WTC11 (cell line): ENCODE measurements around the gene GNPTG. TPM values are rescaled to one million over a fixed set of nuclear protein-coding genes. Genes with fewer than 3 reads are reported as not detected.
A peak's percentile ranks its signal among the peaks of the same experiment; 100 is the strongest.

Experiments used
- CBFB ChIP-seq: sonication (generic); formaldehyde crosslinking; IDR thresholded peaks from 2 replicates; pipeline ENCODE4 v1.8.1; 2022; ENCODE audit warnings: mild to moderate bottlenecking, low read depth, missing genetic modification reagents
- CTCF ChIP-seq: fragments of 200-600 bp; IDR thresholded peaks from 2 replicates; pipeline ENCODE4 v1.8.0; 2022; ENCODE audit warnings: antibody characterized with exemption
- E2F1 ChIP-seq: sonication (generic); formaldehyde crosslinking; IDR thresholded peaks from 2 replicates; pipeline ENCODE4 v1.8.0; 2022; ENCODE audit warnings: mild to moderate bottlenecking, missing genetic modification reagents
- ETV6 ChIP-seq: sonication (generic); formaldehyde crosslinking; IDR thresholded peaks from 2 replicates; pipeline ENCODE4 v1.8.1; 2022; ENCODE audit warnings: mild to moderate bottlenecking, missing genetic modification reagents
- FOXK1 ChIP-seq: sonication (generic); formaldehyde crosslinking; IDR thresholded peaks from 2 replicates; pipeline ENCODE4 v1.8.0; 2022; ENCODE audit warnings: mild to moderate bottlenecking, moderate library complexity, missing genetic modification reagents
- FOXP1 ChIP-seq: sonication (generic); formaldehyde crosslinking; IDR thresholded peaks from 2 replicates; pipeline ENCODE4 v1.8.0; 2022; ENCODE audit warnings: missing genetic modification reagents, mild to moderate bottlenecking, moderate library complexity, borderline replicate concordance
- GRHL2 ChIP-seq: fragments of 250-450 bp; sonication (Bioruptor Pico); IDR thresholded peaks from 2 replicates; pipeline ENCODE4 v1.8.0; 2022; ENCODE audit warnings: mild to moderate bottlenecking, moderate library complexity; ENCODE audit not compliant: insufficient replicate concordance, severe bottlenecking
- GTF2I ChIP-seq: fragments of 250-450 bp; sonication (Bioruptor Pico); conservative IDR thresholded peaks from 2 replicates; pipeline ENCODE4 v1.4.0; 2021; ENCODE audit warnings: mild to moderate bottlenecking
- HMGA2 ChIP-seq: fragments of 250-450 bp; sonication (Bioruptor Pico); IDR thresholded peaks from 2 replicates; pipeline ENCODE4 v1.4.0; 2021; ENCODE audit warnings: mild to moderate bottlenecking, moderate library complexity
- HMGXB4 ChIP-seq: sonication (generic); formaldehyde crosslinking; IDR thresholded peaks from 2 replicates; pipeline ENCODE4 v1.8.1; 2023; ENCODE audit warnings: mild to moderate bottlenecking, moderate library complexity, missing genetic modification reagents
- IRF1 ChIP-seq: sonication (generic); formaldehyde crosslinking; IDR thresholded peaks from 2 replicates; pipeline ENCODE4 v1.8.0; 2023; ENCODE audit warnings: missing genetic modification reagents
- NFATC4 ChIP-seq: fragments of 250-450 bp; sonication (Bioruptor Pico); IDR thresholded peaks from 2 replicates; pipeline ENCODE4 v1.9.0; 2021; ENCODE audit warnings: mild to moderate bottlenecking
- NR2C2 ChIP-seq: sonication (generic); formaldehyde crosslinking; IDR thresholded peaks from 2 replicates; pipeline ENCODE4 v1.8.0; 2022; ENCODE audit warnings: mild to moderate bottlenecking, missing genetic modification reagents
- SMAD3 ChIP-seq: sonication (generic); formaldehyde crosslinking; IDR thresholded peaks from 2 replicates; pipeline ENCODE4 v1.8.0; 2022; ENCODE audit warnings: missing genetic modification reagents, mild to moderate bottlenecking, borderline replicate concordance
- SP1 ChIP-seq: sonication (generic); formaldehyde crosslinking; conservative IDR thresholded peaks from 2 replicates; pipeline ENCODE4 v1.8.1; 2022; ENCODE audit warnings: missing genetic modification reagents
- STAT6 ChIP-seq: sonication (generic); formaldehyde crosslinking; conservative IDR thresholded peaks from 2 replicates; pipeline ENCODE4 v1.8.1; 2023; ENCODE audit warnings: mild to moderate bottlenecking, low read depth, missing genetic modification reagents, moderate library complexity
- USF1 ChIP-seq: sonication (generic); formaldehyde crosslinking; IDR thresholded peaks from 2 replicates; pipeline ENCODE4 v1.8.0; 2022; ENCODE audit warnings: mild to moderate bottlenecking, missing genetic modification reagents
- ZMAT4 ChIP-seq: fragments of 250-450 bp; sonication (Bioruptor Pico); IDR thresholded peaks from 2 replicates; pipeline ENCODE4 v1.9.0; 2021; ENCODE audit warnings: mild to moderate bottlenecking
- ZNF396 ChIP-seq: fragments of 250-450 bp; sonication (Bioruptor Pico); IDR thresholded peaks from 2 replicates; pipeline ENCODE4 v1.8.0; 2021; ENCODE audit warnings: mild to moderate bottlenecking, moderate library complexity, borderline replicate concordance
- ZNF423 ChIP-seq: fragments of 250-450 bp; sonication (Bioruptor Pico); IDR thresholded peaks from 2 replicates; pipeline ENCODE4 v2.1.2; 2022; ENCODE audit warnings: mild to moderate bottlenecking, moderate library complexity
- total RNA-seq: library from RNA; stranded (reverse); gene quantifications from 3 replicates; pipeline ENCODE4 v1.2.3, GENCODE V29; 2021

The GNPTG gene
- total RNA-seq, 1 experiment from 2014 or later, result 35.9 TPM

GRCh38 chr16:1331712-1332617 lies 19.8 kb upstream of the GNPTG start (continued):
- TF ChIP-seq HMGXB4 (CRISPR knock-in tag) (no peak), IRF1 (CRISPR knock-in tag) (no peak), ZMAT4 (no peak), NFATC4 (CRISPR knock-in tag) (no peak), GRHL2 (CRISPR knock-in tag) (no peak), E2F1 (no peak), FOXK1 (peak; percentile 89), ZNF396 (CRISPR knock-in tag) (no peak), ZNF423 (no peak), SMAD3 (CRISPR knock-in tag) (no peak), HMGA2 (CRISPR knock-in tag) (no peak), NR2C2 (CRISPR knock-in tag) (no peak), GTF2I (CRISPR knock-in tag) (no peak), CBFB (no peak), CTCF (no peak), ETV6 (CRISPR knock-in tag) (0 out of 2 replicates have a peak, but pooled peaks have one; percentile 1), FOXP1 (CRISPR knock-in tag) (peak; percentile 75; the same call in 1 of the 2 replicates), SP1 (CRISPR knock-in tag) (peak; percentile 72), STAT6 (no peak), USF1 (CRISPR knock-in tag) (no peak)
- TF ChIP-seq, all 79 proteins: peak for 10
